ENCODE data around the gene PKD2L2. TPM values are rescaled to one million over a fixed set of nuclear protein-coding genes. Genes with fewer than 3 reads are reported as not detected.

Gene PKD2L2
- total and polyA plus RNA-seq, 9 of the 15 experiments (the other 6 are each of a cell fraction or from before 2014, with no cell fraction given): 0.08 to 0.25 (median 0.11) TPM; not detected in 5

DNA sequence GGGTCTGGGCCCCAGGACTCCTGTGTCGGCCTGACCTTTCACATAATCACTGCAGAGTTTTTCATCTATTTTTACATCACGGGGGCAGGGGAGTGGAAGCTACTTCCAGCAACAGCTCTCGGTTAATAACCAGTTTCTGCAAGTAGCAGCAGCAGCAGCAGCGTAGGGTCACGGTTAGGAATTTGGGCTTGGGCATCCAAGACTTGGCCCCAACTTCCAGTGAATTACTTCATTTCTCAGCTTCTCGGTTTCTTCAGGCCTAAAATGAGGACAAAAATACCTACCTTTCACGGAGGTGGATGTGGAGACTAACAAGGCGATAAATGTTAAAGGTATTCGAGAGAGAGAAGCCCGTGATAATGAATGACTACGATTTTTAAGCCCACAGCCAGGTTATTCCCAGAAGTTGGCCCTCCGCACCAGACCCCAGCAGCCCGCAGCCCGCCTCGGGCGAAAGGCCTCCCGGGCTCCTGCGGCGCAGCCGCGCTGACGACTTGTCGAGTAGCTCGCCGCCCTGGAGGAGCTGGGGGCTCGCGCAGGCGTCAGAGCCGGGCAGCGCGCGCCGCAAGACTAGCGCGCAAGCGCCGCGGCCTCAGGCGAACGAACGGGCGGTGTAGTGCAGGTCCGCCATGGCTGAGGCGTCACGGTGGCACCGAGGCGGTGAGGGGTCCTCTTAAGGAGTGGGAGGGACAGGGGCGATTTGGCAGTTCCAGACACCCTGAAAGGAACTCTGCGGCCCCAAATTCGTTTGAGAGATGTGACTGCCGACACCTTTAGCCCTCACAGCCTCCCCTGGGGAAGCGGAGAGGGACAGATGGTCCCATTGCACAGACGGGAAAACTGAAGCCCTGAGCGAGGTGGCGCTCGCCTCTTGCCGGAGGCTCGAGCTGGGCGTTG lies at the start of gene PKD2L2 (continued):
- TF ChIP-seq BCLAF1 (IDR thresholded peaks at IDR 0.05; ENCODE audit: borderline replicate concordance in 1 of 2, control insufficient read depth in 1 of 2, low read depth in 2 of 2, low read length in 1 of 2) (no peak), NCOA4 (IDR thresholded peaks at IDR 0.05; ENCODE audit: partially characterized antibody) (peak; percentile 35), ZBTB9 (CRISPR knock-in tag; IDR thresholded peaks at IDR 0.05) (peak; percentile 11; the same call in 1 of the 2 replicates), CGGBP1 (CRISPR knock-in tag; IDR thresholded peaks at IDR 0.05) (no peak), RBFOX2 (IDR thresholded peaks at IDR 0.05; ENCODE audit: low read depth, low read length) (peak; percentile 98), GTF2E2 (tag; IDR thresholded peaks at IDR 0.05) (no peak; the same call in 1 of the 2 replicates), EZH2 (IDR thresholded peaks at IDR 0.05; ENCODE audit: borderline replicate concordance, low read depth, low read length) (no peak), U2AF1 (optimal IDR thresholded peaks at IDR 0.05; ENCODE audit: low read depth, low read length) (no peak), ZNF140 (CRISPR knock-in tag; IDR thresholded peaks at IDR 0.05) (no peak), CXXC5 (CRISPR knock-in tag; IDR thresholded peaks at IDR 0.05) (peak; percentile 99), FOXK1 (CRISPR knock-in tag; IDR thresholded peaks at IDR 0.05; ENCODE audit: borderline replicate concordance) (no peak), ZKSCAN3 (CRISPR knock-in tag; IDR thresholded peaks at IDR 0.05) (no peak), ZKSCAN8 (CRISPR knock-in tag; IDR thresholded peaks at IDR 0.05) (no peak)
- TF ChIP-seq, protein P1, sequence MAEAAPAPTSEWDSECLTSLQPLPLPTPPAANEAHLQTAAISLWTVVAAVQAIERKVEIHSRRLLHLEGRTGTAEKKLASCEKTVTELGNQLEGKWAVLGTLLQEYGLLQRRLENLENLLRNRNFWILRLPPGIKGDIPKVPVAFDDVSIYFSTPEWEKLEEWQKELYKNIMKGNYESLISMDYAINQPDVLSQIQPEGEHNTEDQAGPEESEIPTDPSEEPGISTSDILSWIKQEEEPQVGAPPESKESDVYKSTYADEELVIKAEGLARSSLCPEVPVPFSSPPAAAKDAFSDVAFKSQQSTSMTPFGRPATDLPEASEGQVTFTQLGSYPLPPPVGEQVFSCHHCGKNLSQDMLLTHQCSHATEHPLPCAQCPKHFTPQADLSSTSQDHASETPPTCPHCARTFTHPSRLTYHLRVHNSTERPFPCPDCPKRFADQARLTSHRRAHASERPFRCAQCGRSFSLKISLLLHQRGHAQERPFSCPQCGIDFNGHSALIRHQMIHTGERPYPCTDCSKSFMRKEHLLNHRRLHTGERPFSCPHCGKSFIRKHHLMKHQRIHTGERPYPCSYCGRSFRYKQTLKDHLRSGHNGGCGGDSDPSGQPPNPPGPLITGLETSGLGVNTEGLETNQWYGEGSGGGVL (CRISPR knock-in tag; IDR thresholded peaks at IDR 0.05): no peak
- TF ChIP-seq, protein P2, sequence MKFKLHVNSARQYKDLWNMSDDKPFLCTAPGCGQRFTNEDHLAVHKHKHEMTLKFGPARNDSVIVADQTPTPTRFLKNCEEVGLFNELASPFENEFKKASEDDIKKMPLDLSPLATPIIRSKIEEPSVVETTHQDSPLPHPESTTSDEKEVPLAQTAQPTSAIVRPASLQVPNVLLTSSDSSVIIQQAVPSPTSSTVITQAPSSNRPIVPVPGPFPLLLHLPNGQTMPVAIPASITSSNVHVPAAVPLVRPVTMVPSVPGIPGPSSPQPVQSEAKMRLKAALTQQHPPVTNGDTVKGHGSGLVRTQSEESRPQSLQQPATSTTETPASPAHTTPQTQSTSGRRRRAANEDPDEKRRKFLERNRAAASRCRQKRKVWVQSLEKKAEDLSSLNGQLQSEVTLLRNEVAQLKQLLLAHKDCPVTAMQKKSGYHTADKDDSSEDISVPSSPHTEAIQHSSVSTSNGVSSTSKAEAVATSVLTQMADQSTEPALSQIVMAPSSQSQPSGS (CRISPR knock-in tag; IDR thresholded peaks at IDR 0.05): no peak
- TF ChIP-seq, protein P3, sequence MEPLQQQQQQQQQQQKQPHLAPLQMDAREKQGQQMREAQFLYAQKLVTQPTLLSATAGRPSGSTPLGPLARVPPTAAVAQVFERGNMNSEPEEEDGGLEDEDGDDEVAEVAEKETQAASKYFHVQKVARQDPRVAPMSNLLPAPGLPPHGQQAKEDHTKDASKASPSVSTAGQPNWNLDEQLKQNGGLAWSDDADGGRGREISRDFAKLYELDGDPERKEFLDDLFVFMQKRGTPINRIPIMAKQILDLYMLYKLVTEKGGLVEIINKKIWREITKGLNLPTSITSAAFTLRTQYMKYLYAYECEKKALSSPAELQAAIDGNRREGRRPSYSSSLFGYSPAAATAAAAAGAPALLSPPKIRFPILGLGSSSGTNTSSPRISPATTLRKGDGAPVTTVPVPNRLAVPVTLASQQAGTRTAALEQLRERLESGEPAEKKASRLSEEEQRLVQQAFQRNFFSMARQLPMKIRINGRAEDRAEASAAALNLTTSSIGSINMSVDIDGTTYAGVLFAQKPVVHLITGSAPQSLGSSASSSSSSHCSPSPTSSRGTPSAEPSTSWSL (CRISPR knock-in tag; IDR thresholded peaks at IDR 0.05; ENCODE audit: borderline replicate concordance): no peak
